Neural progenitor cell (in vitro differentiated cells): ENCODE measurements around the gene ELOVL2.

Experiments
- CTCF ChIP-seq: fragments of 200-600 bp; sonication (generic); IDR thresholded peaks from 2 replicates; pipeline ENCODE4 v1.5.1; 2017; ENCODE audit warnings: antibody characterized with exemption, mild to moderate bottlenecking
- EZH2 ChIP-seq: fragments of 200-600 bp; sonication (generic); IDR thresholded peaks from 2 replicates; pipeline ENCODE4 v1.6.1; 2017; ENCODE audit warnings: antibody characterized with exemption, mild to moderate bottlenecking, moderate library complexity

- TF ChIP-seq CTCF (no peak), EZH2 (no peak)
Observed at GRCh38 chr6:11069760-11070159, 25.7 kb upstream of the ELOVL2 start.
